Prostate gland (tissue), 2 donors: ENCODE results near the gene THYN1.

Experiments used
- CTCF ChIP-seq, 4 experiments: fragments of 200-600 bp in 2 of 4; fragments of 450-650 bp in 2 of 4; sonication (generic) in 2 of 4; IDR thresholded peaks; 1 replicate in 3 of 4; 2 replicates in 1 of 4; pipeline ENCODE4 v1.5.1; 2016 to 2019; ENCODE audit warnings: antibody characterized with exemption in 4 of 4, mild to moderate bottlenecking in 2 of 4, moderate library complexity in 2 of 4
- POLR2AphosphoS5 ChIP-seq: sonication (generic); formaldehyde crosslinking; IDR thresholded peaks from one replicate; pipeline ENCODE4 v1.6.1; 2017; ENCODE audit warnings: antibody characterized with exemption

DNA sequence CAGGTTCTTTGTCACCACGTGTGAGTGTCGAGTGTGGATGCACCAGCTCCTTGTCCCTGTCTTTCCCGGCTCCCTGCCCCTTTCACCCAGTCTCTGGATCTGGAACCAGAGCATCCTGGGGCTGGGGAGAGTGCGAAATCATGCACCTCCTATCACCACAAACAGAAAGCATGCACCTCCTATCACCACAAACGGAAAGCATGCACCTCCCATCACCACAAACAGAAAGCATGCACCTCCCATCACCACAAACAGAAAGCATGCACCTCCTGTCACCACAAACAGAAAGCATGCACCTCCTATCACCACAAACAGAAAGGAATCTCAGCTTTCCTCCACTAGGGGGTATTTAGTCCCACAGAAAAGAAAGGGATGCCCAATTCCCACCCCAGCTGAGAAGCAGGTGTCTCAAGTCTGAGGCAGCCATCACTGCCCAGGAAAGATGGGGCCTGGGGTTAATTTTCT, 17.1 kb upstream of the THYN1 start:
- no peak for TF ChIP-seq CTCF (IDR thresholded peaks at IDR 0.05)
- no peak for TF ChIP-seq POLR2AphosphoS5
